HEK293 (cell line): ENCODE measurements around the gene THSD7B.

ENCODE experiments used
- CTCF ChIA-PET: fragments of 350-600 bp; formaldehyde crosslinking; extraction: SDS; loops from one replicate; lab custom pipeline; 2021; ENCODE audit warnings: antibody characterized with exemption; lab: Yijun Ruan, JAX
- POLR2A ChIA-PET: fragments of 300-600 bp; formaldehyde crosslinking; extraction: SDS; loops from one replicate; lab custom pipeline; 2020; ENCODE audit warnings: antibody characterized with exemption, inconsistent platforms; lab: Yijun Ruan, JAX
- H3K27ac ChIP-seq: fragments of 200-500 bp; sonication (Bioruptor generic); 2 replicates; pipeline ENCODE4 v1.5.1; 2014; ENCODE audit warnings: low read depth, low read length, control low read depth, inconsistent platforms; ENCODE audit errors: extremely low read depth
- H3K36me3 ChIP-seq, 2 experiments: fragments of 200-500 bp in 1 of 2; sonication (Bioruptor generic) in 1 of 2; 1 replicate in 1 of 2; 2 replicates in 1 of 2; pipeline ENCODE4 v1.5.1; 2014 to 2017; ENCODE audit warnings: inconsistent platforms in 2 of 2, low read length in 2 of 2; ENCODE audit not compliant: control insufficient read depth in 2 of 2, insufficient read depth in 1 of 2
- H3K4me1 ChIP-seq: fragments of 200-500 bp; sonication (Bioruptor generic); 2 replicates; pipeline ENCODE4 v1.5.1; 2014; ENCODE audit warnings: mild to moderate bottlenecking, low read length, inconsistent platforms; ENCODE audit not compliant: control insufficient read depth, insufficient read depth
- H3K4me3 ChIP-seq: 2 replicates; pipeline ENCODE4 v1.5.1; 2011; ENCODE audit warnings: low read depth, mild to moderate bottlenecking, control low read depth, low read length, moderate library complexity
- H3K9me3 ChIP-seq: fragments of 200-500 bp; sonication (Bioruptor generic); 2 replicates; pipeline ENCODE4 v1.5.1; 2014; ENCODE audit warnings: low read depth, low read length, inconsistent platforms; ENCODE audit not compliant: control insufficient read depth, insufficient read depth
- BCL11B ChIP-seq: fragments of 450-650 bp; formaldehyde crosslinking; IDR thresholded peaks from 2 replicates; pipeline ENCODE4 v1.5.1; 2016; ENCODE audit warnings: low read depth, missing biosample characterization, missing genetic modification characterization
- HOXD13 ChIP-seq: sonication (generic); formaldehyde crosslinking; IDR thresholded peaks from 2 replicates; pipeline ENCODE4 v1.8.0; 2022; ENCODE audit warnings: missing genetic modification reagents, borderline replicate concordance
- MZF1 ChIP-seq: fragments of 450-650 bp; formaldehyde crosslinking; IDR thresholded peaks from 2 replicates; pipeline ENCODE4 v1.5.1; 2017; ENCODE audit warnings: missing biosample characterization, missing genetic modification characterization, borderline replicate concordance
- SALL2 ChIP-seq: fragments of 450-650 bp; formaldehyde crosslinking; IDR thresholded peaks from 2 replicates; pipeline ENCODE4 v1.5.0; 2017; ENCODE audit warnings: missing biosample characterization, mild to moderate bottlenecking, missing genetic modification characterization, borderline replicate concordance
- YY1 ChIP-seq: fragments of 450-650 bp; formaldehyde crosslinking; IDR thresholded peaks from 2 replicates; pipeline ENCODE4 v1.5.1; 2018; ENCODE audit warnings: missing biosample characterization, missing genetic modification characterization
- ZEB2 ChIP-seq: fragments of 450-650 bp; formaldehyde crosslinking; IDR thresholded peaks from 2 replicates; pipeline ENCODE4 v1.5.1; 2016; ENCODE audit warnings: missing biosample characterization, missing genetic modification characterization
- ZNF133 ChIP-seq: fragments of 450-650 bp; formaldehyde crosslinking; IDR thresholded peaks from 2 replicates; pipeline ENCODE4 v1.5.1; 2016; ENCODE audit warnings: missing biosample characterization, missing genetic modification characterization
- ZNF24 ChIP-seq: fragments of 450-650 bp; formaldehyde crosslinking; IDR thresholded peaks from 2 replicates; pipeline ENCODE4 v1.5.1; 2016; ENCODE audit warnings: missing biosample characterization, missing genetic modification characterization
- ZNF274 ChIP-seq, 2 experiments: fragments of 200-500 bp in 1 of 2; fragments of 450-650 bp in 1 of 2; sonication (Bioruptor generic) in 1 of 2; formaldehyde crosslinking in 1 of 2; IDR thresholded peaks; 2 replicates each; pipeline versions ENCODE4 v1.5.1 to v1.6.1; 2014 to 2016; ENCODE audit warnings: borderline replicate concordance in 1 of 2, inconsistent platforms in 1 of 2, low read length in 1 of 2, missing biosample characterization in 1 of 2, missing genetic modification characterization in 1 of 2
- ZNF324 ChIP-seq: fragments of 450-650 bp; formaldehyde crosslinking; IDR thresholded peaks from 2 replicates; pipeline ENCODE4 v1.5.1; 2016; ENCODE audit warnings: missing biosample characterization, missing genetic modification characterization
- ZNF433 ChIP-seq: fragments of 450-650 bp; formaldehyde crosslinking; IDR thresholded peaks from 2 replicates; pipeline ENCODE4 v1.5.1; 2016; ENCODE audit warnings: missing biosample characterization, missing genetic modification characterization, low read depth
- ZNF560 ChIP-seq: fragments of 450-650 bp; formaldehyde crosslinking; IDR thresholded peaks from 2 replicates; pipeline ENCODE4 v1.5.1; 2017; ENCODE audit warnings: missing biosample characterization, missing genetic modification characterization, borderline replicate concordance
- ZNF624 ChIP-seq: fragments of 450-650 bp; formaldehyde crosslinking; IDR thresholded peaks from 2 replicates; pipeline ENCODE4 v1.5.1; 2017; ENCODE audit warnings: missing biosample characterization, missing genetic modification characterization
- ZNF677 ChIP-seq: fragments of 450-650 bp; IDR thresholded peaks from 2 replicates; pipeline ENCODE4 v1.5.0; 2018; ENCODE audit warnings: missing biosample characterization, mild to moderate bottlenecking, missing genetic modification characterization, moderate library complexity
- ZNF837 ChIP-seq: fragments of 450-650 bp; formaldehyde crosslinking; IDR thresholded peaks from 2 replicates; pipeline ENCODE4 v1.5.1; 2016; ENCODE audit warnings: missing biosample characterization, missing genetic modification characterization
- TF ChIP-seq, protein P1 (sequence below): fragments of 450-650 bp; formaldehyde crosslinking; IDR thresholded peaks from 2 replicates; pipeline ENCODE4 v1.5.1; 2017; ENCODE audit warnings: missing biosample characterization, missing genetic modification characterization
- TF ChIP-seq, protein P2 (sequence below): fragments of 450-650 bp; formaldehyde crosslinking; IDR thresholded peaks from 2 replicates; pipeline ENCODE4 v1.5.1; 2016; ENCODE audit warnings: missing biosample characterization, missing genetic modification characterization
- TF ChIP-seq, protein P3 (sequence below): fragments of 450-650 bp; formaldehyde crosslinking; conservative IDR thresholded peaks from 2 replicates; pipeline ENCODE4 v1.5.1; 2016; ENCODE audit warnings: low read depth, missing biosample characterization, missing genetic modification characterization
- TF ChIP-seq, protein P4 (sequence below): fragments of 450-650 bp; formaldehyde crosslinking; IDR thresholded peaks from 2 replicates; pipeline ENCODE4 v1.5.1; 2016; ENCODE audit warnings: missing biosample characterization, missing genetic modification characterization
- TF ChIP-seq, protein P5 (sequence below): fragments of 450-650 bp; formaldehyde crosslinking; IDR thresholded peaks from 2 replicates; pipeline ENCODE4 v1.5.1; 2016; ENCODE audit warnings: missing biosample characterization, missing genetic modification characterization
- TF ChIP-seq, protein P6 (sequence below): fragments of 450-650 bp; formaldehyde crosslinking; optimal IDR thresholded peaks from 2 replicates; pipeline ENCODE3; 2016; ENCODE audit warnings: missing biosample characterization, mild to moderate bottlenecking, missing genetic modification characterization

The THSD7B gene

DNA sequence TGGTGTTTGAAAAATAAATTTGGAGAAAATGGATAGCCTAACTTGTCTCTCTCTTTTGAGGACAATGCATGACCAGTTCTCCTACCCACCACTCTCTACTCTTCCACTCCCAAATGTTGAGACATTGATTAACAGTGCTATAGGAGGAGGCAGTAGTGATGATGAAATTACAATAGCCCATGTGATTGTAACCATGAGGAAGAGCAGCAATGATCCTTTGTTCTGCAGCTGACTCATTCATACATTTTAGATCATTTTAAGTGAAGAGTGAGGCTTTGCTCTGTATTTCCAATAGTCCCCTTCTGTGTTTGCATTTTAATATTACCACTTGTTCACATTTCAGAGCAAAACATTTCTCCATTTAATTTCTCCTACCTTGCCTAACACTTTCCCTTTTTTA is 592.3 kb downstream of the THSD7B start:
- H3K4me3 ChIP-seq: no peak overlapping the region
- CTCF ChIA-PET: no interaction called here
- POLR2A ChIA-PET: no interaction called here
- H3K9me3 ChIP-seq: no peaks in the 10 kb centered on the region
- no peak overlapping the region for H3K27ac ChIP-seq
- H3K36me3 ChIP-seq: no peaks in the 10 kb centered on the region
- H3K4me1 ChIP-seq: no peaks in the 10 kb centered on the region
- TF ChIP-seq ZNF24 (no peak), ZNF837 (tag by site-specific recombination) (no peak), ZNF324 (tag by site-specific recombination) (no peak), ZNF433 (tag by site-specific recombination) (no peak), ZNF560 (no peak), ZNF133 (tag by site-specific recombination) (no peak), HOXD13 (CRISPR knock-in tag) (no peak), ZNF274 (IDR thresholded peaks at IDR 0.05; ENCODE audit: low read length) (no peak), ZNF274 (tag by site-specific recombination; IDR thresholded peaks at IDR 0.05; ENCODE audit: borderline replicate concordance) (no peak), YY1 (tag by site-specific recombination) (no peak)
- TF ChIP-seq, protein P1, sequence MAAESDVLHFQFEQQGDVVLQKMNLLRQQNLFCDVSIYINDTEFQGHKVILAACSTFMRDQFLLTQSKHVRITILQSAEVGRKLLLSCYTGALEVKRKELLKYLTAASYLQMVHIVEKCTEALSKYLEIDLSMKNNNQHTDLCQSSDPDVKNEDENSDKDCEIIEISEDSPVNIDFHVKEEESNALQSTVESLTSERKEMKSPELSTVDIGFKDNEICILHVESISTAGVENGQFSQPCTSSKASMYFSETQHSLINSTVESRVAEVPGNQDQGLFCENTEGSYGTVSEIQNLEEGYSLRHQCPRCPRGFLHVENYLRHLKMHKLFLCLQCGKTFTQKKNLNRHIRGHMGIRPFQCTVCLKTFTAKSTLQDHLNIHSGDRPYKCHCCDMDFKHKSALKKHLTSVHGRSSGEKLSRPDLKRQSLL (tag by site-specific recombination): no peak
- TF ChIP-seq, protein P2, sequence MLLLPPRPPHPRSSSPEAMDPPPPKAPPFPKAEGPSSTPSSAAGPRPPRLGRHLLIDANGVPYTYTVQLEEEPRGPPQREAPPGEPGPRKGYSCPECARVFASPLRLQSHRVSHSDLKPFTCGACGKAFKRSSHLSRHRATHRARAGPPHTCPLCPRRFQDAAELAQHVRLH (tag by site-specific recombination): no peak
- TF ChIP-seq, protein P3, sequence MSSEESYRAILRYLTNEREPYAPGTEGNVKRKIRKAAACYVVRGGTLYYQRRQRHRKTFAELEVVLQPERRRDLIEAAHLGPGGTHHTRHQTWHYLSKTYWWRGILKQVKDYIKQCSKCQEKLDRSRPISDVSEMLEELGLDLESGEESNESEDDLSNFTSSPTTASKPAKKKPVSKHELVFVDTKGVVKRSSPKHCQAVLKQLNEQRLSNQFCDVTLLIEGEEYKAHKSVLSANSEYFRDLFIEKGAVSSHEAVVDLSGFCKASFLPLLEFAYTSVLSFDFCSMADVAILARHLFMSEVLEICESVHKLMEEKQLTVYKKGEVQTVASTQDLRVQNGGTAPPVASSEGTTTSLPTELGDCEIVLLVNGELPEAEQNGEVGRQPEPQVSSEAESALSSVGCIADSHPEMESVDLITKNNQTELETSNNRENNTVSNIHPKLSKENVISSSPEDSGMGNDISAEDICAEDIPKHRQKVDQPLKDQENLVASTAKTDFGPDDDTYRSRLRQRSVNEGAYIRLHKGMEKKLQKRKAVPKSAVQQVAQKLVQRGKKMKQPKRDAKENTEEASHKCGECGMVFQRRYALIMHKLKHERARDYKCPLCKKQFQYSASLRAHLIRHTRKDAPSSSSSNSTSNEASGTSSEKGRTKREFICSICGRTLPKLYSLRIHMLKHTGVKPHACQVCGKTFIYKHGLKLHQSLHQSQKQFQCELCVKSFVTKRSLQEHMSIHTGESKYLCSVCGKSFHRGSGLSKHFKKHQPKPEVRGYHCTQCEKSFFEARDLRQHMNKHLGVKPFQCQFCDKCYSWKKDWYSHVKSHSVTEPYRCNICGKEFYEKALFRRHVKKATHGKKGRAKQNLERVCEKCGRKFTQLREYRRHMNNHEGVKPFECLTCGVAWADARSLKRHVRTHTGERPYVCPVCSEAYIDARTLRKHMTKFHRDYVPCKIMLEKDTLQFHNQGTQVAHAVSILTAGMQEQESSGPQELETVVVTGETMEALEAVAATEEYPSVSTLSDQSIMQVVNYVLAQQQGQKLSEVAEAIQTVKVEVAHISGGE (tag by site-specific recombination): no peak
- TF ChIP-seq, protein P4, sequence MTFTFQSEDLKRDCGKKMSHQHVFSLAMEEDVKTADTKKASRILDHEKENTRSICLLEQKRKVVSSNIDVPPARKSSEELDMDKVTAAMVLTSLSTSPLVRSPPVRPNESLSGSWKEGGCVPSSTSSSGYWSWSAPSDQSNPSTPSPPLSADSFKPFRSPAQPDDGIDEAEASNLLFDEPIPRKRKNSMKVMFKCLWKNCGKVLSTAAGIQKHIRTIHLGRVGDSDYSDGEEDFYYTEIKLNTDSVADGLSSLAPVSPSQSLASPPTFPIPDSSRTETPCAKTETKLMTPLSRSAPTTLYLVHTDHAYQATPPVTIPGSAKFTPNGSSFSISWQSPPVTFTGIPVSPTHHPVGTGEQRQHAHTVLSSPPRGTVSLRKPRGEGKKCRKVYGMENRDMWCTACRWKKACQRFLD (tag by site-specific recombination): no peak

DNA sequence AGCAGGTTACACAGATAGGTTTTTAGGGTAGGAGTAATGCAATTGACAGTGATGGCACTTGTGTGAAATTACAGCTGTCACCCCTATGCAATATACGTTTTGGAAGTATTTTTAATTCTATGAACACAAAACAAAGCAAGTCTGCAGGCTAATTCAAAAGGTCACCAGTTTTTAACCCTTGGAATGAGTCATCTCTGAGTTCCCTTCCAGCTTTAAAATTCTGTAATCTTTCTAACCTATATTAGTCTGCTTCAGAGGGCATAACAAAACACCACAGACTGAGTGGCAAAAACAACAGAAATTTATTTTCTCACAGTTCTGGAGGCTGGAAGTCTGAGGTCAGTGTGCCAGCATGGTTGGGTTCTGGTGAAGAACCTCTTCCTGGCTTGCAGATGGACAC is 602.0 kb downstream of the THSD7B start:
- Histone ChIP-seq H3K4me3 (no peak overlapping the region), H3K9me3 (no peaks in the 10 kb centered on the region), H3K27ac (no peak overlapping the region), H3K36me3 (no peaks in the 10 kb centered on the region), H3K4me1 (no peaks in the 10 kb centered on the region)
- ChIA-PET POLR2A (no interaction called here), CTCF (no interaction called here)
- TF ChIP-seq ZEB2: no peak
- TF ChIP-seq, protein P5, sequence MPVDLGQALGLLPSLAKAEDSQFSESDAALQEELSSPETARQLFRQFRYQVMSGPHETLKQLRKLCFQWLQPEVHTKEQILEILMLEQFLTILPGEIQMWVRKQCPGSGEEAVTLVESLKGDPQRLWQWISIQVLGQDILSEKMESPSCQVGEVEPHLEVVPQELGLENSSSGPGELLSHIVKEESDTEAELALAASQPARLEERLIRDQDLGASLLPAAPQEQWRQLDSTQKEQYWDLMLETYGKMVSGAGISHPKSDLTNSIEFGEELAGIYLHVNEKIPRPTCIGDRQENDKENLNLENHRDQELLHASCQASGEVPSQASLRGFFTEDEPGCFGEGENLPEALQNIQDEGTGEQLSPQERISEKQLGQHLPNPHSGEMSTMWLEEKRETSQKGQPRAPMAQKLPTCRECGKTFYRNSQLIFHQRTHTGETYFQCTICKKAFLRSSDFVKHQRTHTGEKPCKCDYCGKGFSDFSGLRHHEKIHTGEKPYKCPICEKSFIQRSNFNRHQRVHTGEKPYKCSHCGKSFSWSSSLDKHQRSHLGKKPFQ: no peak
- no peak for TF ChIP-seq ZNF624 (tag by site-specific recombination)
- TF ChIP-seq, protein P6, sequence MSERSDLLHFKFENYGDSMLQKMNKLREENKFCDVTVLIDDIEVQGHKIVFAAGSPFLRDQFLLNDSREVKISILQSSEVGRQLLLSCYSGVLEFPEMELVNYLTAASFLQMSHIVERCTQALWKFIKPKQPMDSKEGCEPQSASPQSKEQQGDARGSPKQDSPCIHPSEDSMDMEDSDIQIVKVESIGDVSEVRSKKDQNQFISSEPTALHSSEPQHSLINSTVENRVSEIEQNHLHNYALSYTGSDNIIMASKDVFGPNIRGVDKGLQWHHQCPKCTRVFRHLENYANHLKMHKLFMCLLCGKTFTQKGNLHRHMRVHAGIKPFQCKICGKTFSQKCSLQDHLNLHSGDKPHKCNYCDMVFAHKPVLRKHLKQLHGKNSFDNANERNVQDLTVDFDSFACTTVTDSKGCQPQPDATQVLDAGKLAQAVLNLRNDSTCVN: no peak
- no peak for TF ChIP-seq SALL2 (tag by site-specific recombination)
- TF ChIP-seq BCL11B: no peak
- TF ChIP-seq ZNF677 (tag by site-specific recombination): no peak
- TF ChIP-seq MZF1 (tag by site-specific recombination): no peak
